Daoy (cell line): ENCODE measurements around the gene MRPS12. TPM values are rescaled to one million over a fixed set of nuclear protein-coding genes. Genes with fewer than 3 reads are reported as not detected.

Experiments
- DNase-seq: peaks from one replicate; pipeline ENCODE4 v3.0.0-alpha.2; 2015; ENCODE audit warnings: low read depth
- total RNA-seq: library from RNA; depleted of rRNA; stranded (reverse); fragments of >200 nt; shearing (Covaris generic); gene quantifications from 2 replicates; pipeline ENCODE4 v1.2.3, GENCODE V29; 2014

The MRPS12 gene
- total RNA-seq, 1 experiment from 2014 or later, result 102 TPM

GRCh38 chr19:38911388-38912001 is 19.2 kb upstream of the MRPS12 start:
- no peak for DNase-seq

GRCh38 chr19:38912600-38913514 is 17.9 kb upstream of the MRPS12 start:
- no peak for DNase-seq

GRCh38 chr19:38913958-38914357 is 16.8 kb upstream of the MRPS12 start:
- DNase-seq, result no peak

DNA sequence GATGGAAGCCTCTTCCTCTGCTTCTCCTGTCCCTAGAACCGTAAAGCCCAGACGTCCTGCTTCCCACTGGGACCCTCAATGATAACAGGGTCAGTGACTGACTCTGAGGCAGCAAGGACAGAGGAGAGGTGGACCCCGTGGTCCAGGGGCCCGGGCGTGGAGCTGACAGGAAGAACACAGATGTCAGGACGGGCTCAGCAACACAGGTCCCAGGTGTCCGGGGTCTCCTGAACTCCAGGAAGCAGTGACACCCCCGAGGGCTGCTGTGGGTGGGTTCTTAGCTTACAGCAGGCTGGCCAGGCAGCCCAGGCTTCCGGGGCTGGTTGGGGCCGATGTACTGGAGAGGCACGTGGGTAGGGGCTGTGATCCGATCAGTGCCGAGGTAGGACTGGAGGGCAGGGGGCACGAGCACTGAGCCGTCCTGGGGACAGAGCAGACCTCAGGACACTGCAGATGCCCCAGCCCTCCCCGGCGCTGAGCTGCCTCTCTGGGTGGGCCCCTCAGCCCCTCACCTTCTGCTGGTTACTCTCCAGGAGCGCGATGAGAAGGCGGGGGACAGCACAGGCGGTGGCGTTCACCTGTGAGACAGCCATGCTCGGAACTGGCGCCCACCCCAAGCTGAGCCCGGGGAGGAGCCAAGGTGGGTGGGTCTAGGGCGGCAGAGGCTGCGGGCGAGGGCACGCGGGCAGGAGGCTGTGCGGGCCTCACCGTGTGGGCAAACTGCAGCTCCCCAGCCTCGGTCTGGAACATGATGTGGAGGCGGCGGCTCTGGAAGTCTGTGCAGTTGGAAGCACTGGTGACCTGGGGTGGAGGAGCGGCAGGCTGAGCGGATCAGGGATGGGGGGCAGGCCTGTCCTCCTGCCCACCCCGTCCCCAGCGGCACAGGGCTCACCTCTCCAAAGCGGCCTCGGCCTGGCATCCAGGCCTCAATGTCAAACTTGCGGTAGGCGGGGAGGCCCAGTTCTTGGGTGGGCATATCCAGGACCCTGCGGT is 15.1 kb upstream of the MRPS12 start:
- DNase-seq, result no peak

GRCh38 chr19:38917516-38917915 is 13.2 kb upstream of the MRPS12 start:
- DNase-seq, result no peak

DNA sequence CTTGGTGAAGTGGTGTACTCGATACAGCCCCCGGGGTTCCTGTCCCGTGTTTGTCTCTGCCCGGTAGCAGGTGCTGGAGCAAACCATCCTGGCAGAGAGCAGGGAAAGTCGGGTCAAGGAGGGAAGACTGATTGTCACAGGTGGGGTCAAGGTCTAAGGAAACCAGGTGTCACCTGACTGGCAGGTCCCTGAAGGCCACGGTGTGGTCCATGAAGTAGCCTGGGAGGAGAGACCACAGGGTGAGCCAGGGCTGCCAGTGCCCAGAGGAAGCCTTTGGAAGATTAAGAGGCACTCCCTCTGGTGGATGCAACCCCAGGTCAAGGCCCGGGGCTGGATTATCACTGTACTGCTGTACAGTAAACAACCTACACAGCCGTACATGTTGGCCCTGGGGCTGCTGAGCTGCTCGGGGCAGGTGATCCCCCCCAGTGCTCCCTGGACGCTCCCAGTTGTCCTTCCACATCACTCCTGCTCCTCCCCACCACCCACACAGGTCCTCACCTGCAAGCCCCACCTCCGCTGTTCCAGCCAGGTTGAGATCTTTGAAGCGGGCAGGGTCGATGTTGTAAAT is 12.7 kb upstream of the MRPS12 start:
- DNase-seq, result no peak

DNA sequence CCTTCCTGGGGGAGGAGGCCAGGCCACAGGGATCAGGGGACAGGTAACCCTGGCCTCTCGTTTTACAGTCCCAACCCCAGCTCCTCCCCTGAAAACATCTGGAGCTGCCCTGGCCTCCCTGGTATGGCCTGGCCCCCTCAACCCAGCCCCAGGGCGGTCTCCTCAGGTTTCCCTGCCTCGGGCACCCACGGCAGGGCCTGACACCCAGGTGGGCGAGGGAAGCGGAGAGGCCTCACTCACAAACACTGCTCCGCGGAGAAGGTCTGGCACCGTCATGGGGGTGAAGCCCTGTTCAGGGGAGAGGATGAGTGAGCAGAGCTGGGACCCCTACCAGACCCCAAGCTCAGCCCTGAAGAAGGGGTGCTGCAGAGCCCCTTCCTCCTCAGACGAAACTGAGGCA is 12.2 kb upstream of the MRPS12 start:
- DNase-seq, result no peak

DNA sequence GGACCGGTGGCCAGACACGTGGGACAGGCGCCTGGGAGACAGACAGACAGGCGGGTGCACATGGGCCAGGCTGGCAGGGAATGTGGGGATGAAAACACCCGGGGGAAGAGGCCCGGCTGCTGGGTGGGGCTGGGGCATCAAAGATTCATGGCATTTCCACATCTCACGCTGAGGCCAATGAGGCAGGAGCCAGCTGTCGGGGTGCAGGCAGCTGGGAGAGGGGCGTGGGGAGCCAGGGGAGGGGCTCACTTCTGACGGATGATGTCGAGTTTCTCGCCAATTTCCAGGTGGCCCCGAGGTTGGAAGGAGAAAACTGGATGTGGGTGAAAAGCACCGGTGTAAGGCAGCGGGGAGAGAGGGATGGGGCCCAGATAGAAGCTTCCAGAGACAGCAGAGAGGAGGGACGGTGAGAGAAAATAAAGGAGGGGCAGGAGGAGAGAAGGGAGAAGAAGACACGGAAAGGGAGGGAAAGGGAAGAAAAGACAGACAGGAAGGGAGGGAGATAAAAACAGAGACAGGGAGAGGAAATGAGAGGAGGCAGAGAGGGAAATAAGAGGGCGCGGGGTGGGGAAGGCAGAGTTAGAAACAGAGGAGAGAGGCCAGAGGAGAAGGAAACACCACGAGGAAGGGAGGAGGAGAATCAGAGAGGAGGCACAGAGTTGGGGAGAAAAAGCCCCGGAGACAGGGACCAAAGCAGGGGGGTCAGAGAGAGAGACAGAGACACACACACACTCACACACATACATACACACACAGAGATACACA is 10.7 kb upstream of the MRPS12 start:
- DNase-seq, result no peak

GRCh38 chr19:38920602-38921419 is 9.9 kb upstream of the MRPS12 start:
- no peak for DNase-seq

DNA sequence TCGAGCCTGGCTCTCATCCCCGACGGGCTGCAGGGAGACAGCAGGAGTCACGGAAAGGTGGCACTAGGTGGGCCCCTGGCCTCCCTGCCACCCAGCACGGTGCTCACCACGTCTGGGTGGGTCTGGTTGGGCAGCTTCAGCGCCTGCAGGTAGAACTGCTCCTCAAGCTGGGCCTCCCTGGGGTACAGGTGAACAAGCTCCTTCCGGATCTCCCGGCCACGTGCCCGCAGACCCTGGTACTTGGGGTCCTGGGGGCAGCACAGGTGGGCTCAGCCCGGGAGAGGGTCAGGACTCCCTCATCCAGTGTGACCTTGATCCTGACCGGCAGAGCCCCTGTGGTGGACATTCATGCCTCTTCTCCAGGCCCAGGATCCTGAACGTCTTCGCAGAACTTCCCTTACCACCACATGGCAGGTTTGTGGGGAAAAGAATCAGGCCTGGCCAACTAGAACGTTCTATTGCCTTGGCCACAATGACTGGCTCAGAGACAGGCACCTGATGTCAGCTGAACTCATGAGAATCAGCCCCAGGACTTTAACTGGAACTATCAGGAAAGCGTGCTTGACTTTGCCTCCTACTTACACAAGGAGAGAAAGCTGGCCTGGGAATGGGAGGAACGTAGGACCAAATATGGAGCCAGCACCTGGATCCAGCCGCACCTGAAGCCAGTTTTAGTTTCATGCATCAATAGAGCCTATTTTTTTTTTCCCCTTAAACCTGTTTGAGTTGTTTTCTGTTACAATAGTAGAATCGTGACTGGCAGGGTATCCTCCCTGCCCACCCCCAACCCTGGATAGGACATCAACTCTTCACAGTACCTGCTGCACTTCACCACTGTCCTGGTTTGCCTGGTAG is 9.1 kb upstream of the MRPS12 start:
- no peak for DNase-seq

DNA sequence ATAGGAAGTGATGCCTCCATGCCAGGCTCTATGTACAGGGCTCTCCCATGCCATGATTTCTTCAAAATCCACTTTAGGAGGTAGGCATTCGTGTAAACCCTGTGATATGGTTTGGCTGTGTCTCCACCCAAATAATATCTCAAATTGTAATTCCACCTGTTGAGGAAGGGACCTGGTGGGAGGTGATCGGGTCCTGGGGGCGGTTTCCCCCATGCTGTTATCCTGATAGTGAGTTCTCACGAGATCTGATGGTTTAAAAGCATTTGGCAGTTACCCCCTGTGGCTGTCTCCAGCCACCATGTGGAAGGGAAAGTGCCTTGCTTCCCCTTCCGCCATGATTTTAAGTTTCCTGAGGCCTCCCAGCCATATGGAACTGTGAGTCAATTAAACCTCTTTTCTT is 8.3 kb upstream of the MRPS12 start:
- DNase-seq, result no peak

DNA sequence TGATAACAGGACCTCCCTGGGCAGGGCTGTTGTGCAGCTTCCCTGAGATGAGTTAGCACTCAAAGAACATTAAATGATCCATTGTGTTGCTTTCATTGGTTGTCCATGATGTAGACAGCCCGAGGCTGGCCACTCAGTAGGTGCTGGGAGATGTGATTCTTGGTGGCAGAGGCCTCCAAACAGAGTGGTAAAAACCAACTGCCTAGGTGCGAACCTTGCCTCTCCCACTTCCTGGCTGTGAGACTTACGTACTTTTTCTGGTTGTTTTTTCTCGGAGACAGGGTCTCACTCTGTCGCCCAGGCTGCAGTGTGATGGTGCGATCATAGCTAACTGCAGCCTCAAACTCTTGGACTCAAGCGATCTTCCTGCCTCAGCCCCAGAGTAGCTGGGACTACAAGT is 6.4 kb upstream of the MRPS12 start:
- DNase-seq, result no peak

- no peak for DNase-seq
These were observed 2.2 kb upstream of the MRPS12 start for GRCh38 chr19:38928391-38929001.

GRCh38 chr19:38929929-38930775 is 592 bp upstream of the MRPS12 start, which contains the start of gene SARS2:
Gene SARS2, minus strand, starts transcription at chr19:38930763. Its CDS starts 27 bp downstream, at chr19:38930736.
- DNase-seq, result peak; percentile 95

GRCh38 chr19:38931521-38931793 is 713 bp downstream of the MRPS12 start:
- DNase-seq, result no peak

DNA sequence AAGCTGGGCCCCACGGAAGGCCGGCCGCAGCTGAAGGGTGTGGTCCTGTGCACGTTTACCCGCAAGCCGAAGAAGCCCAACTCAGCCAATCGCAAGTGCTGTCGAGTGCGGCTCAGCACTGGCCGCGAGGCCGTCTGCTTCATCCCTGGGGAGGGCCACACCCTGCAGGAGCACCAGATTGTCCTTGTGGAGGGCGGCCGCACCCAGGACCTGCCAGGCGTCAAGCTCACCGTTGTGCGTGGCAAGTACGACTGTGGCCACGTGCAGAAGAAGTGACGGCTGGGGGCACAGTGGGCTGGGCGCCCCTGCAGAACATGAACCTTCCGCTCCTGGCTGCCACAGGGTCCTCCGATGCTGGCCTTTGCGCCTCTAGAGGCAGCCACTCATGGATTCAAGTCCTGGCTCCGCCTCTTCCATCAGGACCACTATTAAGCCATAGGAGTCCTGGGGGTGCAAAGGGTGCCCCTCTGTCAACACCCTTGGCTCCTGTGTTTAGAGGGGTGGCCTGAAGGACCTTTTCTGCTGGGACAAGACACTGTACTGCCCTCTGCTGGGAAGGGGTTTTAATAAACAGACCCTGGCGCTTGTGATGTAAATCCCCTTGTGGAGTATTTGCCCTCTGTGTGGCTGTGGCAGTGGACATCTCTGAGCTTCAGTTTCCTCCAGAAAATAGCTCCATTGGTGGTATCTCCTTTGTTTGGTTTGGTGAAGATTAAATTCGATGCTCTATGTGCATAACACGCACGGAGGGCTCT is 1.9 kb downstream of the MRPS12 start:
- no peak for DNase-seq

- no peak for DNase-seq
These were observed 2.8 kb downstream of the MRPS12 start for GRCh38 chr19:38933544-38933943.
